ENCODE measurements around the gene RIC8A. TPM values are rescaled to one million over a fixed set of nuclear protein-coding genes. Genes with fewer than 3 reads are reported as not detected.

Gene RIC8A
- total and polyA plus RNA-seq, 9 of the 15 experiments (the other 6 are each of a cell fraction or from before 2014, with no cell fraction given) = 10.7 to 108 (median 72.1) TPM

DNA sequence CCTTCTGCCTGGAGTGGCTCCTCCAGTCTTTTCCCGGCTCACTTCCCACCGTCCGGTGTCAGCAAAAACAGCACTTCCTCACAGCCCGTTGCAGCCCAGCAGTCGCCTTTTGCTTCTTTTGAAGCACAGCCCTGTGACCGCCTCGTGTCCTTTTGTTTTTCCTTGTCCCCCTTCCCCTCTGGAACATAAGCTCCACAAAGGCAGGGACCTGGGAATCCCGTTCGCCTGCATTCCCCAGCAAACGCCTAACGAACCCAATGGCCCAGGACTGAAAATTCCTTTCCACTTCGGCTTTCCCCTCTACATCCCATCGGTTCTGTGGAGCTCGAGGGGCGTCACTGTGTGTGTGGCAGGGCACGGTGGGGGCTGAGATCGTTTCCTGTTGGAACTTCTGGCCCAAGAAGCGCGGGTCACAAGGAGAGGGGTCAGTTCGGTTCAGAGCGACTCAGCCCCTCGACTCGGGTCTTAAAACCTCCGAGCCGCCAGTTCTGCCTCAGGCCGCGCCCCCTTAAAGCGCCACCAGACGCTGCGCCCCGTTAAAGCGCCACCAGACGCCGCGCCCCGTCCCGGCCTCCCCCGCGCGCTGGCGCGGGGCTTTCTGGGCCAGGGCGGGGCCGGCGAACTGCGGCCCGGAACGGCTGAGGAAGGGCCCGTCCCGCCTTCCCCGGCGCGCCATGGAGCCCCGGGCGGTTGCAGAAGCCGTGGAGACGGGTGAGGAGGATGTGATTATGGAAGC lies 841 bp downstream of the RIC8A start (continued):
- TF ChIP-seq, protein P1, sequence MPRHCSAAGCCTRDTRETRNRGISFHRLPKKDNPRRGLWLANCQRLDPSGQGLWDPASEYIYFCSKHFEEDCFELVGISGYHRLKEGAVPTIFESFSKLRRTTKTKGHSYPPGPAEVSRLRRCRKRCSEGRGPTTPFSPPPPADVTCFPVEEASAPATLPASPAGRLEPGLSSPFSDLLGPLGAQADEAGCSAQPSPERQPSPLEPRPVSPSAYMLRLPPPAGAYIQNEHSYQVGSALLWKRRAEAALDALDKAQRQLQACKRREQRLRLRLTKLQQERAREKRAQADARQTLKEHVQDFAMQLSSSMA (CRISPR knock-in tag; IDR thresholded peaks at IDR 0.05) = no peak
- no peak for TF ChIP-seq E2F8 (IDR thresholded peaks at IDR 0.05; ENCODE audit: low read depth, partially characterized antibody)
- TF ChIP-seq LEF1 (IDR thresholded peaks at IDR 0.05) = no peak
- TF ChIP-seq ZNF212 (CRISPR knock-in tag; IDR thresholded peaks at IDR 0.05) = no peak
- TF ChIP-seq THRA (IDR thresholded peaks at IDR 0.05) = no peak
- TF ChIP-seq, protein P2, sequence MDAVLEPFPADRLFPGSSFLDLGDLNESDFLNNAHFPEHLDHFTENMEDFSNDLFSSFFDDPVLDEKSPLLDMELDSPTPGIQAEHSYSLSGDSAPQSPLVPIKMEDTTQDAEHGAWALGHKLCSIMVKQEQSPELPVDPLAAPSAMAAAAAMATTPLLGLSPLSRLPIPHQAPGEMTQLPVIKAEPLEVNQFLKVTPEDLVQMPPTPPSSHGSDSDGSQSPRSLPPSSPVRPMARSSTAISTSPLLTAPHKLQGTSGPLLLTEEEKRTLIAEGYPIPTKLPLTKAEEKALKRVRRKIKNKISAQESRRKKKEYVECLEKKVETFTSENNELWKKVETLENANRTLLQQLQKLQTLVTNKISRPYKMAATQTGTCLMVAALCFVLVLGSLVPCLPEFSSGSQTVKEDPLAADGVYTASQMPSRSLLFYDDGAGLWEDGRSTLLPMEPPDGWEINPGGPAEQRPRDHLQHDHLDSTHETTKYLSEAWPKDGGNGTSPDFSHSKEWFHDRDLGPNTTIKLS (IDR thresholded peaks at IDR 0.05; ENCODE audit: borderline replicate concordance, low read depth) = peak; percentile 38; the same call in 1 of the 2 replicates
- no peak for TF ChIP-seq ZNF282 (CRISPR knock-in tag; IDR thresholded peaks at IDR 0.05)
- no peak for TF ChIP-seq TARDBP (IDR thresholded peaks at IDR 0.05)
- TF ChIP-seq NRF1 (conservative IDR thresholded peaks at IDR 0.05 in 1 of 2, IDR thresholded peaks at IDR 0.05 in 1 of 2) = peak; percentile 76 to 77
- TF ChIP-seq FOXJ3 (CRISPR knock-in tag; IDR thresholded peaks at IDR 0.05) = no peak
- TF ChIP-seq USF2 (CRISPR knock-in tag; IDR thresholded peaks at IDR 0.05) = no peak
- no peak for TF ChIP-seq ZNF830 (CRISPR knock-in tag; IDR thresholded peaks at IDR 0.05)
- TF ChIP-seq, protein P3, sequence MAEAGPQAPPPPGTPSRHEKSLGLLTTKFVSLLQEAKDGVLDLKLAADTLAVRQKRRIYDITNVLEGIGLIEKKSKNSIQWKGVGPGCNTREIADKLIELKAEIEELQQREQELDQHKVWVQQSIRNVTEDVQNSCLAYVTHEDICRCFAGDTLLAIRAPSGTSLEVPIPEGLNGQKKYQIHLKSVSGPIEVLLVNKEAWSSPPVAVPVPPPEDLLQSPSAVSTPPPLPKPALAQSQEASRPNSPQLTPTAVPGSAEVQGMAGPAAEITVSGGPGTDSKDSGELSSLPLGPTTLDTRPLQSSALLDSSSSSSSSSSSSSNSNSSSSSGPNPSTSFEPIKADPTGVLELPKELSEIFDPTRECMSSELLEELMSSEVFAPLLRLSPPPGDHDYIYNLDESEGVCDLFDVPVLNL (CRISPR knock-in tag; IDR thresholded peaks at IDR 0.05; ENCODE audit: low read depth) = no peak
- TF ChIP-seq ZBED1 (IDR thresholded peaks at IDR 0.05) = no peak
- no peak; the same call in 1 of the 2 replicates for TF ChIP-seq FOXP1 (CRISPR knock-in tag; IDR thresholded peaks at IDR 0.05)
- TF ChIP-seq MYC (IDR thresholded peaks at IDR 0.05; ENCODE audit: low read depth, low read length) = peak; percentile 65
- no peak for TF ChIP-seq MYC (CRISPR knock-in tag; IDR thresholded peaks at IDR 0.05; ENCODE audit: borderline replicate concordance, low read depth)
- TF ChIP-seq, protein P4, sequence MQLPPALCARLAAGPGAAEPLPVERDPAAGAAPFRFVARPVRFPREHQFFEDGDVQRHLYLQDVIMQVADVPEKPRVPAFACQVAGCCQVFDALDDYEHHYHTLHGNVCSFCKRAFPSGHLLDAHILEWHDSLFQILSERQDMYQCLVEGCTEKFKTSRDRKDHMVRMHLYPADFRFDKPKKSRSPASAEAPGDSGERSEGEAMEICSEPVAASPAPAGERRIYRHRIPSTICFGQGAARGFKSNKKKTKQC (CRISPR knock-in tag; IDR thresholded peaks at IDR 0.05) = no peak
- no peak for TF ChIP-seq PHF21A (IDR thresholded peaks at IDR 0.05; ENCODE audit: borderline replicate concordance, low read depth)
- no peak for TF ChIP-seq LARP7 (IDR thresholded peaks at IDR 0.05)
